ENCODE results near the gene MMD.
"Not testable (repeated sequence)": the region's sequence is repeated elsewhere in the genome, so short reads cannot be mapped to it uniquely, and the experiment has no call there.

The MMD gene

GRCh38 chr17:55451758-55452138 lies 30.1 kb upstream of the MMD start:
- TF ChIP-seq POLR2A (IDR thresholded peaks at IDR 0.05; ENCODE audit: low read length) (no peak), GATA1 (IDR thresholded peaks at IDR 0.05; ENCODE audit: low read depth, low read length) (no peak)
- no peak for DNase-seq

GRCh38 chr17:55451203-55451641 lies 29.6 kb upstream of the MMD start:
- TF ChIP-seq POLR2A (IDR thresholded peaks at IDR 0.05; ENCODE audit: low read length): peak; percentile 43
- TF ChIP-seq GATA1 (IDR thresholded peaks at IDR 0.05; ENCODE audit: low read depth, low read length): no peak
- peak; percentile 68 to 90 for DNase-seq

GRCh38 chr17:55450232-55450825 lies 28.7 kb upstream of the MMD start:
- TF ChIP-seq GATA1 (IDR thresholded peaks at IDR 0.05; ENCODE audit: low read depth, low read length): no peak
- TF ChIP-seq POLR2A (IDR thresholded peaks at IDR 0.05; ENCODE audit: low read length): no peak
- peak; percentile 15 to 49 for DNase-seq

GRCh38 chr17:55448681-55449080 lies 27.0 kb upstream of the MMD start:
- TF ChIP-seq POLR2A (IDR thresholded peaks at IDR 0.05; ENCODE audit: low read length) (no peak), GATA1 (IDR thresholded peaks at IDR 0.05; ENCODE audit: low read depth, low read length) (peak; percentile 11)
- DNase-seq: peak; percentile 18 to 30

GRCh38 chr17:55446581-55447205 lies 25.1 kb upstream of the MMD start:
- no peak for DNase-seq
- TF ChIP-seq GATA1 (IDR thresholded peaks at IDR 0.05; ENCODE audit: low read depth, low read length) (no peak), POLR2A (IDR thresholded peaks at IDR 0.05; ENCODE audit: low read length) (no peak)

GRCh38 chr17:55446004-55446403 lies 24.4 kb upstream of the MMD start:
- not testable (repeated sequence) for DNase-seq

- TF ChIP-seq GATA1 (IDR thresholded peaks at IDR 0.05; ENCODE audit: low read depth, low read length) (no peak), POLR2A (IDR thresholded peaks at IDR 0.05; ENCODE audit: low read length) (no peak)
- DNase-seq: peak in 1 of 2 experiments; percentile 2
Measured at GRCh38 chr17:55444471-55445441, 23.1 kb upstream of the MMD start.

GRCh38 chr17:55443904-55444303 lies 22.3 kb upstream of the MMD start:
- TF ChIP-seq GATA1 (IDR thresholded peaks at IDR 0.05; ENCODE audit: low read depth, low read length): no peak
- TF ChIP-seq POLR2A (IDR thresholded peaks at IDR 0.05; ENCODE audit: low read length): no peak
- no peak for DNase-seq

- no peak for DNase-seq
- no peak for TF ChIP-seq GATA1 (IDR thresholded peaks at IDR 0.05; ENCODE audit: low read depth, low read length)
Measured at GRCh38 chr17:55442953-55443683, 21.5 kb upstream of the MMD start.

- DNase-seq: no peak
- TF ChIP-seq POLR2A (IDR thresholded peaks at IDR 0.05; ENCODE audit: low read length): no peak
- no peak for TF ChIP-seq GATA1 (IDR thresholded peaks at IDR 0.05; ENCODE audit: low read depth, low read length)
Measured at GRCh38 chr17:55442462-55442861, 20.8 kb upstream of the MMD start.

GRCh38 chr17:55441544-55441943 lies 19.9 kb upstream of the MMD start:
- DNase-seq: no peak
- TF ChIP-seq GATA1 (IDR thresholded peaks at IDR 0.05; ENCODE audit: low read depth, low read length) (no peak), POLR2A (IDR thresholded peaks at IDR 0.05; ENCODE audit: low read length) (no peak)

- peak; percentile 86 to 88 for DNase-seq
Measured at GRCh38 chr17:55440391-55440790, 18.8 kb upstream of the MMD start.

GRCh38 chr17:55437159-55437605 lies 15.5 kb upstream of the MMD start:
- peak in 1 of 2 experiments; percentile 17 for DNase-seq
- TF ChIP-seq POLR2A (IDR thresholded peaks at IDR 0.05; ENCODE audit: low read length) (no peak), GATA1 (IDR thresholded peaks at IDR 0.05; ENCODE audit: low read depth, low read length) (no peak)

More at GRCh38 chr17:55440391-55440790, 18.8 kb upstream of the MMD start:
- TF ChIP-seq POLR2A (IDR thresholded peaks at IDR 0.05; ENCODE audit: low read length) (peak; percentile 72), GATA1 (IDR thresholded peaks at IDR 0.05; ENCODE audit: low read depth, low read length) (no peak)
